Measurements from ENCODE around the gene PNPLA5. TPM values are rescaled to one million over a fixed set of nuclear protein-coding genes. Genes with fewer than 3 reads are reported as not detected.
A peak's percentile ranks its signal among the peaks of the same experiment; 100 is the strongest.

The PNPLA5 gene
- total and polyA plus RNA-seq, 10 donors = not detected

DNA sequence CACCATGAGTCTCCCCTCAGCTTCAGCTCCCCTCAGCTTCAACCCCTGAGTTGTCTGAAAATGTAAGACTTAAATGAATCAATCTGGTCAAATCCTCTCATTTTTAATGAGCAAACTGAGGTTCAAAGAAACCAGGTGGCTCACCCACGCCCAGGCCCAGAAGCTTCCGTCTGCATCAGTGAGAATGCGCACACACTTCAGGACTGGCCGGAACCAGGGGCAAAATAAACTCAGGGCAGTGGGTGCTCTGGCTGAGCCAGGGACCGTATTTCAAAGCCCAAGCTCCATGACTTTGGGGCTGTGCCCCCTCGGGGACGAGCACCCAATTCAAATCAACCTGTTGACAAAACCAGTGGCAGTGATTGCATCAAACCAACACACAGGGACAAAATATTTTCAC lies 32.6 kb downstream of the PNPLA5 start:
- Histone ChIP-seq H3K9me3 (peaks cover 0 to 19% (median 13%) of the 10 kb centered on the region in 8 donors), H3K4me1 (peaks cover 0 to 7% (median 3%) of the 10 kb centered on the region in 6 donors), H3K27me3 (replicated peaks in 1 of 7) (peaks cover 0 to 86% (median 34%) of the 10 kb centered on the region in 7 donors), H3K27ac (no peak overlapping the region), H3K4me3 (no peak overlapping the region), H3K36me3 (no peaks in the 10 kb centered on the region)
- peak; percentile 32 for DNase-seq
- intact Hi-C loops (cut with DNase I; ENCODE audit: low total_unique reads) = no loop called here
- WGBS, 5 donors = 80 to 93% (median 84%) methylated on average over 7 of the region's 7 CpGs
- TF ChIP-seq POLR2AphosphoS5 (IDR thresholded peaks at IDR 0.05) (no peak), POLR2A (IDR thresholded peaks at IDR 0.05) (no peak)
- TF ChIP-seq, protein P1, sequence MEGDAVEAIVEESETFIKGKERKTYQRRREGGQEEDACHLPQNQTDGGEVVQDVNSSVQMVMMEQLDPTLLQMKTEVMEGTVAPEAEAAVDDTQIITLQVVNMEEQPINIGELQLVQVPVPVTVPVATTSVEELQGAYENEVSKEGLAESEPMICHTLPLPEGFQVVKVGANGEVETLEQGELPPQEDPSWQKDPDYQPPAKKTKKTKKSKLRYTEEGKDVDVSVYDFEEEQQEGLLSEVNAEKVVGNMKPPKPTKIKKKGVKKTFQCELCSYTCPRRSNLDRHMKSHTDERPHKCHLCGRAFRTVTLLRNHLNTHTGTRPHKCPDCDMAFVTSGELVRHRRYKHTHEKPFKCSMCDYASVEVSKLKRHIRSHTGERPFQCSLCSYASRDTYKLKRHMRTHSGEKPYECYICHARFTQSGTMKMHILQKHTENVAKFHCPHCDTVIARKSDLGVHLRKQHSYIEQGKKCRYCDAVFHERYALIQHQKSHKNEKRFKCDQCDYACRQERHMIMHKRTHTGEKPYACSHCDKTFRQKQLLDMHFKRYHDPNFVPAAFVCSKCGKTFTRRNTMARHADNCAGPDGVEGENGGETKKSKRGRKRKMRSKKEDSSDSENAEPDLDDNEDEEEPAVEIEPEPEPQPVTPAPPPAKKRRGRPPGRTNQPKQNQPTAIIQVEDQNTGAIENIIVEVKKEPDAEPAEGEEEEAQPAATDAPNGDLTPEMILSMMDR (IDR thresholded peaks at IDR 0.05 in 8 of 11, conservative IDR thresholded peaks at IDR 0.05 in 3 of 11) = no peak

DNA sequence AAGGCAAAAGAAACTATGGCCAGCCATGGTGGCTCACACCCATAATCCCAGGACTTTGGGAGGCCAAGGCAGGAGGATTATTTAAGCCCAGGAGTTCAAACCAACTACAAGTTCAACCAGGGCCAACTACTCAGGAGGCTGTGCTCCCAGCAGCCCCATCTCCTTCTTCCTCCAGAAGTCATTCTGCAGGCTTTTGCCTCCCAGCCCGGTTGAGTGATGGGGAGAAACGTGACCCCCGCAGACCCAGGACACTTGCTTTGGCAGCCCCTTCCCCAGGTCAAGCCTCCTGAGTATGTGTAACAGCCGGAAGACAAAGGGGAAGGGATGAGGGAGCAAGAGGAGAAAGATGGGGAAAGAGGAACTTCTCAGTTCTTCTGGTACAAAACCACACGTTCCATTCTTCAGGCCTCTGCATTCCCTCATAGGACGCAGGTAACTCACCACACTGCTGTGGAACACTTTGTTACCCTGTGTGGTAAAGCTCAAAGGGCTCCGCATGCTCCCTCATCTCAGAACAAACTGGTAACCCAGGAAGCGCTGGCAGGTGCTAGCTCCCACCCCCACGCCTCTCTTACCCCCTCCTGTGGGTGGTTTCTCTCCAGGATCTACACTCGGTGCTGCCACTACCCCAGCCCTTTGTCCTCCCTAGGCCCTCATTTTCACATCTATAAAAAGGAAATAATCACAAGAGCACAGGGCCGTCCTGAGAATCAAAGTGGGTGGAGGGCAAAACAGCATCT lies 33.5 kb downstream of the PNPLA5 start:
- H3K27ac ChIP-seq = no peak overlapping the region
- 37 to 61% (median 45%) methylated on average over 11 of the region's 11 CpGs for WGBS, 5 donors
- intact Hi-C loops (cut with DNase I; ENCODE audit: low total_unique reads) = no loop called here
- no peak for TF ChIP-seq POLR2A (IDR thresholded peaks at IDR 0.05)
- TF ChIP-seq, protein P1 (IDR thresholded peaks at IDR 0.05 in 8 of 11, conservative IDR thresholded peaks at IDR 0.05 in 3 of 11) = no peak
- TF ChIP-seq POLR2AphosphoS5 (IDR thresholded peaks at IDR 0.05) = no peak
- peak; percentile 31 for DNase-seq
- H3K27me3 ChIP-seq (replicated peaks in 1 of 7) = peaks cover 0 to 79% (median 28%) of the 10 kb centered on the region in 7 donors
- H3K36me3 ChIP-seq = no peaks in the 10 kb centered on the region
- peaks cover 0 to 19% (median 13%) of the 10 kb centered on the region in 8 donors for H3K9me3 ChIP-seq
- H3K4me1 ChIP-seq = peaks cover 0 to 7% (median 3%) of the 10 kb centered on the region in 6 donors
- H3K4me3 ChIP-seq = no peak overlapping the region

DNA sequence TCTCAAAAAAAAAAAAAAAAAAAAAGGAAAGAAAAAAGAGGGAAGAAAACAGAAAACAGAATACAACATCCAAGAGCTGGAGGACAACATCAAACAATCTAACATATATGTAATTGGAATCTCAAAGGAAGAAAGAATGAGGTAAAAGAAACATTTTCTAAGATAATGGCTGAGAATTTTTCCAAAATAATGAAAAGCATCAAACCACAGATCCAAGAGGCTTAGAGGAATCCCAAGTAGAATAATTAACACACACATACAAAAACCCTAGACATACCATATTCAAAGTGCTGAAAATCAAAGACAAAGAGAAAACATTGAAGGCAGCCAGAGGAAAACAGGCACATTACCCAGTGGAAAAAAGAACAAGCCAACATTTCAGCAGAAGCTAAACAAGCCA lies 34.4 kb downstream of the PNPLA5 start:
- TF ChIP-seq POLR2A (IDR thresholded peaks at IDR 0.05) (no peak), POLR2AphosphoS5 (IDR thresholded peaks at IDR 0.05) (no peak)
- TF ChIP-seq, protein P1 (IDR thresholded peaks at IDR 0.05 in 8 of 11, conservative IDR thresholded peaks at IDR 0.05 in 3 of 11) = no peak
- Histone ChIP-seq H3K27me3 (replicated peaks in 1 of 7) (peaks cover 0 to 74% (median 25%) of the 10 kb centered on the region in 7 donors), H3K4me1 (peaks cover 0 to 7% (median 5%) of the 10 kb centered on the region in 6 donors), H3K27ac (no peak overlapping the region), H3K4me3 (no peak overlapping the region), H3K9me3 (peaks cover 0 to 19% (median 13%) of the 10 kb centered on the region in 8 donors), H3K36me3 (no peaks in the 10 kb centered on the region)
- intact Hi-C loops (cut with DNase I; ENCODE audit: low total_unique reads) = no loop called here
- no peak for DNase-seq

DNA sequence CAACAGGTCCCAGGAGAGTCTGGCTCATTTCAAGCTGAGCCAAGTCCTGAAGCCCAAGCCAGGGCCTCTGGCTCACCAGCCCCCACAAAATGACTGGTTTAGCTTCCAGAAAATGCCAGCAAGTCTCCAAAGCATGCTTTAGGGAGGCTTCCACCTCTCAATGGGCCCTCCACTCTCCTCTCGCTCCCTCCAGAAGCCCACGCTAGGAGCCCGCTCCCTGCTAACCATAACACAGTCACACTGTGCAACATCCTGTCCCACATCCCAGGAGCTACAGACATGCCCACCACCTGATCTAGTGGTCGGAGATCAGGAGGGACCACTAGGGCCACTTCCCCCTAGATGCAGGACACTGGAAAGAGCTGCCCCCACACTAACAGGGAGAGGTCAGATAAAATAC lies 36.4 kb downstream of the PNPLA5 start:
- intact Hi-C loops (cut with DNase I; ENCODE audit: low total_unique reads) = no loop called here
- 66 to 94% (median 87%) methylated on average over 3 to 4 of the region's 4 CpGs for WGBS, 5 donors
- peak; percentile 13 for DNase-seq
- Histone ChIP-seq H3K4me3 (no peak overlapping the region), H3K9me3 (peaks cover 0 to 19% (median 13%) of the 10 kb centered on the region in 8 donors), H3K4me1 (peaks cover 0 to 3% (median 0%) of the 10 kb centered on the region in 6 donors), H3K27me3 (replicated peaks in 1 of 7) (peaks cover 0 to 69% (median 14%) of the 10 kb centered on the region in 7 donors), H3K36me3 (no peaks in the 10 kb centered on the region), H3K27ac (no peak overlapping the region)
- TF ChIP-seq, protein P1 (IDR thresholded peaks at IDR 0.05 in 8 of 11, conservative IDR thresholded peaks at IDR 0.05 in 3 of 11) = no peak
- TF ChIP-seq POLR2AphosphoS5 (IDR thresholded peaks at IDR 0.05) (no peak), POLR2A (IDR thresholded peaks at IDR 0.05) (no peak)
